ENCODE results near the gene AKR1B15. TPM values are rescaled to one million over a fixed set of nuclear protein-coding genes. Genes with fewer than 3 reads are reported as not detected.

AKR1B15 gene
- total RNA-seq = 0.21 and 1.6 TPM in 2 replicates
- 1.3 and 2.6 TPM in 2 replicates for polyA plus RNA-seq

GRCh38 chr7:134548877-134549276 is at the start of gene AKR1B15:
AKR1B15 (plus strand) TSS chr7:134549110; CDS start chr7:134564620, 15,510 bp downstream.
- Histone ChIP-seq H3K27me3 (no peaks in the 10 kb centered on the region), H3K4me1 (ENCODE audit: low read depth) (peaks cover 16% of the 10 kb centered on the region), H3K27ac (peak within 1 kb of the TSS; percentile 4), H3K4me3 (no peak within 1 kb of the TSS), H3K36me3 (no peaks in the 10 kb centered on the region), H3K9me3 (ENCODE audit: low read depth) (no peaks in the 10 kb centered on the region)
- TF ChIP-seq, protein P1, sequence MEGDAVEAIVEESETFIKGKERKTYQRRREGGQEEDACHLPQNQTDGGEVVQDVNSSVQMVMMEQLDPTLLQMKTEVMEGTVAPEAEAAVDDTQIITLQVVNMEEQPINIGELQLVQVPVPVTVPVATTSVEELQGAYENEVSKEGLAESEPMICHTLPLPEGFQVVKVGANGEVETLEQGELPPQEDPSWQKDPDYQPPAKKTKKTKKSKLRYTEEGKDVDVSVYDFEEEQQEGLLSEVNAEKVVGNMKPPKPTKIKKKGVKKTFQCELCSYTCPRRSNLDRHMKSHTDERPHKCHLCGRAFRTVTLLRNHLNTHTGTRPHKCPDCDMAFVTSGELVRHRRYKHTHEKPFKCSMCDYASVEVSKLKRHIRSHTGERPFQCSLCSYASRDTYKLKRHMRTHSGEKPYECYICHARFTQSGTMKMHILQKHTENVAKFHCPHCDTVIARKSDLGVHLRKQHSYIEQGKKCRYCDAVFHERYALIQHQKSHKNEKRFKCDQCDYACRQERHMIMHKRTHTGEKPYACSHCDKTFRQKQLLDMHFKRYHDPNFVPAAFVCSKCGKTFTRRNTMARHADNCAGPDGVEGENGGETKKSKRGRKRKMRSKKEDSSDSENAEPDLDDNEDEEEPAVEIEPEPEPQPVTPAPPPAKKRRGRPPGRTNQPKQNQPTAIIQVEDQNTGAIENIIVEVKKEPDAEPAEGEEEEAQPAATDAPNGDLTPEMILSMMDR (IDR thresholded peaks at IDR 0.05; ENCODE audit: low read depth, low read length) = no peak
- DNase-seq (ENCODE audit: low read depth in 1 of 2, low spot score in 1 of 2) = peak in 1 of 2 donors; percentile 14

DNA sequence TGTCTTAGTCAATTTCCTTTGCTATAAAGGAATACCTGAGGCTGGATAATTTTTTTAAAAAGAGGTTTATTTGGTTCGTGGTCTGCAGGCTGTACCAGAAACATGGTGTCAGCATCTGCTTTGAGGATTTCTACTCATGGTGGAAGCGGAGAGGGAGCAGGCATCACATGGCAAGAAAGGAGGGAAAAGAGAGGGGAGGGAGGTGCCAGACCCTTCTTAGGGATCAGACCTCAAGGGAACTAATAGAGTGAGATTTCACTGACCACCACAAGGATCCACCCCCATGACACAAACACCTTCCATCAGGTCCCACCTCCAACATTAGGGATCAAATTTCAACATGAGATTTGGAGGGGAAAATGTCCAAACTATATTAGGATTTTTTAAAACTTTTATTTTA is 48.5 kb upstream of the AKR1B15 start:
- Histone ChIP-seq H3K4me1 (ENCODE audit: low read depth) (no peaks in the 10 kb centered on the region), H3K9me3 (ENCODE audit: low read depth) (no peaks in the 10 kb centered on the region), H3K27me3 (no peaks in the 10 kb centered on the region), H3K4me3 (no peak overlapping the region), H3K36me3 (no peaks in the 10 kb centered on the region), H3K27ac (no peak overlapping the region)
- no peak for DNase-seq (ENCODE audit: low read depth in 1 of 2, low spot score in 1 of 2)
- TF ChIP-seq, protein P1 (IDR thresholded peaks at IDR 0.05; ENCODE audit: low read depth, low read length) = no peak

DNA sequence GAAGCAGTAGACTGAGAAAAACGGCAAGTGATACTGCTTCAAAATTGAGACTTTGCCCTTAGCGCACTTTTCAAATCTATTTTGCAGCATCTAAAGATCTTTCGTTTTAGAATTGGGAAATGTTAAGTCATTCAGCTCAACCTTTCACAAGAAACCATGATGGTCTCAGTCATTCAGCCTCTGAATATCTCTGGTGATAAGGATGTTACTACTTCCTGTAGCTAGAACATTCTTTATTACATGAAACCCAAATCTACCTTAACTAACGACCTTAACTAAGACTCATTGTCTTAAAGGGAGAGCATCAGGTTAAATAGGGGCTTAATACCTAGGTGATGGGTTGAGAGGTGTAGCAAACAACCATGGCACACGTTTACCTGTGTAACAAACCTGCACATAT is 47.9 kb upstream of the AKR1B15 start:
- Histone ChIP-seq H3K36me3 (no peaks in the 10 kb centered on the region), H3K27me3 (no peaks in the 10 kb centered on the region), H3K4me3 (no peak overlapping the region), H3K27ac (no peak overlapping the region), H3K9me3 (ENCODE audit: low read depth) (no peaks in the 10 kb centered on the region), H3K4me1 (ENCODE audit: low read depth) (no peaks in the 10 kb centered on the region)
- DNase-seq (ENCODE audit: low read depth in 1 of 2, low spot score in 1 of 2) = no peak
- TF ChIP-seq, protein P1 (IDR thresholded peaks at IDR 0.05; ENCODE audit: low read depth, low read length) = no peak

GRCh38 chr7:134502463-134503371 is 46.2 kb upstream of the AKR1B15 start:
- no peaks in the 10 kb centered on the region for H3K27me3 ChIP-seq

GRCh38 chr7:134504660-134505164 is 44.2 kb upstream of the AKR1B15 start:
- Histone ChIP-seq H3K36me3 (no peaks in the 10 kb centered on the region), H3K9me3 (ENCODE audit: low read depth) (no peaks in the 10 kb centered on the region), H3K27me3 (no peaks in the 10 kb centered on the region), H3K4me1 (ENCODE audit: low read depth) (no peaks in the 10 kb centered on the region), H3K27ac (no peak overlapping the region), H3K4me3 (no peak overlapping the region)
- TF ChIP-seq, protein P1 (IDR thresholded peaks at IDR 0.05; ENCODE audit: low read depth, low read length) = no peak
- DNase-seq (ENCODE audit: low read depth in 1 of 2, low spot score in 1 of 2) = no peak

More at GRCh38 chr7:134502463-134503371, 46.2 kb upstream of the AKR1B15 start:
- peak in 1 of 2 donors; percentile 85 for DNase-seq (ENCODE audit: low read depth in 1 of 2, low spot score in 1 of 2)
- no peak overlapping the region for H3K27ac ChIP-seq
- no peaks in the 10 kb centered on the region for H3K9me3 ChIP-seq (ENCODE audit: low read depth)
- no peaks in the 10 kb centered on the region for H3K36me3 ChIP-seq
- TF ChIP-seq, protein P1 (IDR thresholded peaks at IDR 0.05; ENCODE audit: low read depth, low read length) = no peak
- H3K4me3 ChIP-seq = no peak overlapping the region
- no peaks in the 10 kb centered on the region for H3K4me1 ChIP-seq (ENCODE audit: low read depth)

Data from cardiac muscle cell (in vitro differentiated cells and primary cell).